GM19455 (cell line): Measurements from ENCODE around the gene UCN.

Experiments
- ATAC-seq: cut with Tn5 transposase; IDR thresholded peaks from one replicate; pipeline ENCODE4 v1.9.1; 2021; ENCODE audit not compliant: unreplicated experiment

UCN gene

GRCh38 chr2:27262379-27263286 lies 45.6 kb downstream of the UCN start, which contains the start of gene SLC30A3:
Gene SLC30A3, minus strand, starts transcription at chr2:27263047. Its CDS starts 141 bp downstream, at chr2:27262906.
- ATAC-seq, result no peak

GRCh38 chr2:27261926-27262298 lies 46.3 kb downstream of the UCN start:
- no peak for ATAC-seq

- ATAC-seq, result no peak
Measured at GRCh38 chr2:27261241-27261925, 46.9 kb downstream of the UCN start.

DNA sequence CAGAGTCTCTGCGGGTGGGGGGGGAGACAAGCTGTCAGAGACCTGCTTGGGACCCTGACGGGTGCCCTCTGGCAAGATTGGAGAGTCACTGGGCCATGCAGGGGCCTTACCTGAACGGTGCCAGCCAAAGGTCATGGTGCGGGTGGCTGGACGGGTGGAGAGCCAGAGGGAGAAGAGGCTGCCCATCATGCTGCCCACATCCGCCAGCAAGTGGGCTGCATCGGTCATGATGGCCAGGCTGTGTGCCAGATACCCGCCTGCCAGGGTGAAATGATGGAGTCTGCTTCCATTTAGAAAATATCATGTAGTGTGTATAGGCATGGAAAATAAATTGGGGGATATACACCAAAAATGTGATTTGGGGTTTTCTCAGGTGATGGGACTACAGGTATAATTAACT lies 50.2 kb downstream of the UCN start:
- no peak for ATAC-seq
